HUES64 (cell line): ENCODE data around the gene COPS3. TPM values are rescaled to one million over a fixed set of nuclear protein-coding genes. Genes with fewer than 3 reads are reported as not detected.

Source experiments
- H3K27ac ChIP-seq: 2 replicates; pipeline ENCODE4 v1.7.0; 2013; ENCODE audit warnings: low read depth, low read length, inconsistent platforms
- H3K27me3 ChIP-seq: 2 replicates; pipeline ENCODE4 v1.6.1; 2013; ENCODE audit warnings: mild to moderate bottlenecking, low read length; ENCODE audit not compliant: insufficient read depth
- H3K36me3 ChIP-seq: 2 replicates; pipeline ENCODE4 v1.6.1; 2013; ENCODE audit warnings: mild to moderate bottlenecking, low read length; ENCODE audit not compliant: insufficient read depth
- H3K4me1 ChIP-seq: 2 replicates; pipeline ENCODE4 v1.6.1; 2013; ENCODE audit warnings: mild to moderate bottlenecking, low read length, moderate library complexity; ENCODE audit not compliant: insufficient read depth
- H3K4me3 ChIP-seq: 2 replicates; pipeline ENCODE4 v1.5.1; 2013; ENCODE audit warnings: mild to moderate bottlenecking, low read length, moderate library complexity
- H3K9ac ChIP-seq: 2 replicates; pipeline ENCODE4 v1.6.1; 2013; ENCODE audit warnings: mild to moderate bottlenecking, low read depth, low read length
- H3K9me3 ChIP-seq: 2 replicates; pipeline ENCODE4 v1.6.1; 2013; ENCODE audit warnings: low read depth, low read length; ENCODE audit not compliant: insufficient read depth
- WGBS: fragments of 150-250, 120-280 bp; methylation state at CpG from one replicate; pipeline ENCODE4 v1.1.7; 2013; ENCODE audit warnings: missing lambda C conversion rate; 5-methylcytosine and 5-hydroxymethylcytosine counted together
- polyA plus RNA-seq, 2 experiments: library from polyadenylated mRNA; stranded (reverse); fragments of 50-300 nt; gene quantifications; one replicate each; pipeline ENCODE4 v1.2.3, GENCODE V29; 2013

The COPS3 gene
- polyA plus RNA-seq (2013, experiment 1 of 2): 109 TPM
- 96.2 TPM for polyA plus RNA-seq (2013, experiment 2 of 2)

GRCh38 chr17:17280613-17281549 lies at the start of gene COPS3:
COPS3 (minus strand) TSS chr17:17281246; CDS start chr17:17281186, 60 bp downstream.
- peak within 1 kb of the TSS; percentile 98 for H3K9ac ChIP-seq
- peak within 1 kb of the TSS; percentile 96 for H3K27ac ChIP-seq
- peaks cover 10% of the 10 kb centered on the region for H3K36me3 ChIP-seq
- H3K9me3 ChIP-seq: no peaks in the 10 kb centered on the region
- no peaks in the 10 kb centered on the region for H3K27me3 ChIP-seq
- WGBS: under 1% methylated on average over 80 of the region's 80 CpGs
- peaks cover 11% of the 10 kb centered on the region for H3K4me1 ChIP-seq
- peak within 1 kb of the TSS; percentile 78 for H3K4me3 ChIP-seq

- WGBS: 86% methylated on average over 7 of the region's 8 CpGs
- no peak overlapping the region for H3K4me3 ChIP-seq
- H3K27ac ChIP-seq: no peak overlapping the region
- no peaks in the 10 kb centered on the region for H3K27me3 ChIP-seq
- H3K9ac ChIP-seq: no peak overlapping the region
- H3K4me1 ChIP-seq: no peaks in the 10 kb centered on the region
- no peaks in the 10 kb centered on the region for H3K9me3 ChIP-seq
- H3K36me3 ChIP-seq: no peaks in the 10 kb centered on the region; the same call in 1 of the 2 replicates
Measured at GRCh38 chr17:17328251-17328650, 47.2 kb upstream of the COPS3 start.

- no peaks in the 10 kb centered on the region; the same call in 1 of the 2 replicates for H3K36me3 ChIP-seq
- H3K27ac ChIP-seq: no peak overlapping the region
- H3K4me1 ChIP-seq: no peaks in the 10 kb centered on the region
- H3K9me3 ChIP-seq: no peaks in the 10 kb centered on the region
- H3K4me3 ChIP-seq: no peak overlapping the region
- H3K9ac ChIP-seq: no peak overlapping the region
- no peaks in the 10 kb centered on the region for H3K27me3 ChIP-seq
- 89% methylated on average over 12 of the region's 13 CpGs for WGBS
Measured at GRCh38 chr17:17326275-17326875, 45.3 kb upstream of the COPS3 start.

- WGBS: 89% methylated on average over 9 of the region's 9 CpGs
- Histone ChIP-seq H3K27me3 (no peaks in the 10 kb centered on the region), H3K4me3 (no peak overlapping the region), H3K27ac (no peak overlapping the region), H3K9me3 (no peaks in the 10 kb centered on the region), H3K9ac (no peak overlapping the region), H3K4me1 (no peaks in the 10 kb centered on the region), H3K36me3 (no peaks in the 10 kb centered on the region; the same call in 1 of the 2 replicates)
Measured at GRCh38 chr17:17325816-17326215, 44.8 kb upstream of the COPS3 start.

GRCh38 chr17:17325228-17325627 lies 44.2 kb upstream of the COPS3 start:
- 96% methylated on average over 10 of the region's 10 CpGs for WGBS

GRCh38 chr17:17324616-17325015 lies 43.6 kb upstream of the COPS3 start:
- Histone ChIP-seq H3K4me3 (no peak overlapping the region), H3K9me3 (no peaks in the 10 kb centered on the region), H3K27me3 (no peaks in the 10 kb centered on the region), H3K27ac (no peak overlapping the region), H3K9ac (no peak overlapping the region), H3K36me3 (no peaks in the 10 kb centered on the region; the same call in 1 of the 2 replicates), H3K4me1 (no peaks in the 10 kb centered on the region)
- WGBS: 92% methylated on average over 8 of the region's 8 CpGs

More at GRCh38 chr17:17325228-17325627, 44.2 kb upstream of the COPS3 start:
- Histone ChIP-seq H3K9me3 (no peaks in the 10 kb centered on the region), H3K27ac (no peak overlapping the region), H3K9ac (no peak overlapping the region), H3K27me3 (no peaks in the 10 kb centered on the region), H3K4me3 (no peak overlapping the region), H3K36me3 (no peaks in the 10 kb centered on the region; the same call in 1 of the 2 replicates), H3K4me1 (no peaks in the 10 kb centered on the region)

GRCh38 chr17:17322516-17323510 lies 41.8 kb upstream of the COPS3 start:
- Histone ChIP-seq H3K9me3 (no peaks in the 10 kb centered on the region), H3K4me3 (no peak overlapping the region), H3K27me3 (no peaks in the 10 kb centered on the region), H3K9ac (no peak overlapping the region), H3K36me3 (no peaks in the 10 kb centered on the region; the same call in 1 of the 2 replicates), H3K27ac (no peak overlapping the region), H3K4me1 (no peaks in the 10 kb centered on the region)
- 94% methylated on average over 21 of the region's 21 CpGs for WGBS

- no peaks in the 10 kb centered on the region for H3K4me1 ChIP-seq
- no peaks in the 10 kb centered on the region; the same call in 1 of the 2 replicates for H3K36me3 ChIP-seq
- H3K27ac ChIP-seq: no peak overlapping the region
- H3K9ac ChIP-seq: no peak overlapping the region
- H3K9me3 ChIP-seq: no peaks in the 10 kb centered on the region
- H3K27me3 ChIP-seq: no peaks in the 10 kb centered on the region
- H3K4me3 ChIP-seq: no peak overlapping the region
- 91% methylated on average over 11 of the region's 11 CpGs for WGBS
Measured at GRCh38 chr17:17321356-17322025, 40.4 kb upstream of the COPS3 start.

GRCh38 chr17:17320911-17321220 lies 39.8 kb upstream of the COPS3 start:
- Histone ChIP-seq H3K27me3 (no peaks in the 10 kb centered on the region), H3K9ac (no peak overlapping the region), H3K9me3 (no peaks in the 10 kb centered on the region), H3K27ac (no peak overlapping the region), H3K36me3 (no peaks in the 10 kb centered on the region; the same call in 1 of the 2 replicates), H3K4me1 (no peaks in the 10 kb centered on the region), H3K4me3 (no peak overlapping the region)
- WGBS: 93% methylated on average over 10 of the region's 10 CpGs

- 91% methylated on average over 16 of the region's 16 CpGs for WGBS
- no peak overlapping the region for H3K27ac ChIP-seq
- H3K27me3 ChIP-seq: no peaks in the 10 kb centered on the region
- no peaks in the 10 kb centered on the region for H3K4me1 ChIP-seq
- H3K36me3 ChIP-seq: no peaks in the 10 kb centered on the region; the same call in 1 of the 2 replicates
- no peaks in the 10 kb centered on the region for H3K9me3 ChIP-seq
- H3K9ac ChIP-seq: no peak overlapping the region
- no peak overlapping the region for H3K4me3 ChIP-seq
Measured at GRCh38 chr17:17320188-17320910, 39.3 kb upstream of the COPS3 start.
